Measurements from ENCODE around the gene CABLES1.

The CABLES1 gene

DNA sequence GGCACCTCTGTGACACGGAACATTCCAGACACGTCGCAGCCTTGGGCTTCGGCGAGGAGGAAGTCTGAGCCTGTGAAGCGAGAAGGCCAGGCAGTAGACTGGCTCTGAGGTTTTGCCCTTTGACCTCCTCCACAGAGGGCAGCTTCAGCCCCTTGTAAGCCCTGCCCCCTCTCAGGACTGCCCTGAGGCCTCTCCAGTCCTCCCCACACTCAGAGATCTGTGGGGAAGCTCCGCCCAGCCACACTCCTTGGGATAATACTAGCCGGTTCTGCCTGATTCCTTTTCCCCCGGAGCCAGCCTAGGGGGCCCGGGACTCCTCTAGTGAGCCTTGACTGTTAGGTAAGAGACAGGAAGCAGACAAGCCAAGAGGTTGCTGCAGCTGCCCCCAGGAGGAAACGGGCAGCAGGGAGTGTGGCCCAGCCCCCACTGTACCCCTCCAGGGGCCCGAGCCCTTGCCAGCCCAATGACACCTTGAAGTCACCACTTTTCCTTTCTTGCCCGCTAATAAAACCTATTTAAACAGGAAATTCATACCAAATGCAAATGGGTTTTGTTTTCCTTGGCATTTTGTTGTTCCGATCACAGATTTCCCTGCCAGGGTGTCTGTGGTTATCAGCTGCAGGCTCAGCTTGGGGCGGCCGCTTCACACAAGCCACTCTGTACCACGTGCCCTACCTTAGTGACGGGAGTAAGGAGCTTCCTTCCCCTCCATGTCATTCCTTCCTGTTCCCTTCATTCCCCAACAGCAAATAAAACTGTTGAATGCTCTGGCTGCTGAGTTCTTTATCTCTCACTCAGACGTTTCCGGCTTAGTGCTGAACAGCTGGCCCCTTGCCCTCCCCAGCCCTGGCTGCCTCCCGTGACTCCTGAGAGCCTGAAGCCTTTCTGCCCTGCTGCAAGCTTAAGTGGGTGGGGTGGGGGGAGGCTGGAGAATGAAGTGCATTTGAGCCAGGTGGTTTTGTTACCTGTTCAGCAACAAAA is 124.7 kb downstream of the CABLES1 start:
- Histone ChIP-seq H3K27me3 (ENCODE audit: insufficient read depth, low read length) (no peaks in the 10 kb centered on the region), H3K4me3 (ENCODE audit: low read depth, low read length) (no peak overlapping the region), H2BK120ac (ENCODE audit: insufficient read depth, low read length, poor library complexity) (peak overlapping the region; percentile 81), H4K12ac (ENCODE audit: low read depth, low read length) (peak overlapping the region; percentile 13), H2BK12ac (ENCODE audit: low read length) (peak overlapping the region; percentile 21), H4K91ac (ENCODE audit: low read depth, low read length) (peak overlapping the region; percentile 49), H3K18ac (ENCODE audit: low read length) (peak overlapping the region; percentile 13), H3K23ac (ENCODE audit: low read length) (no peak overlapping the region), H3K9me3 (ENCODE audit: insufficient read depth, low read depth, low read length) (peaks cover 3% of the 10 kb centered on the region), H2AFZ (ENCODE audit: insufficient read depth, low read length, poor library complexity) (no peak overlapping the region), H4K8ac (ENCODE audit: low read depth, low read length) (peak overlapping the region; percentile 27), H3K4me2 (ENCODE audit: low read length) (peak overlapping the region; percentile 64), H2BK5ac (ENCODE audit: low read depth, low read length, poor library complexity) (peak overlapping the region; percentile 75), H3K4me1 (ENCODE audit: control insufficient read depth in 1 of 2, insufficient read depth in 2 of 2, low read length in 2 of 2) (peaks cover 28 to 32% of the 10 kb centered on the region in 2 experiments), H3K4ac (ENCODE audit: low read depth, low read length) (no peak overlapping the region), H3K36me3 (ENCODE audit: control insufficient read depth in 1 of 2, insufficient read depth in 2 of 2, low read length in 2 of 2) (no peaks in the 10 kb centered on the region), H3K79me1 (ENCODE audit: low read length) (peaks cover 20% of the 10 kb centered on the region), H3K79me2 (ENCODE audit: control insufficient read depth, insufficient read depth, low read length, poor library complexity) (peaks cover 1% of the 10 kb centered on the region), H3K27ac (ENCODE audit: low read depth, low read length) (peak overlapping the region; percentile 98), H3K9ac (ENCODE audit: low read length) (no peak overlapping the region), H3K14ac (ENCODE audit: low read length) (peak overlapping the region; percentile 28), H2AK5ac (ENCODE audit: low read length) (no peak overlapping the region)
- no CpG with 5 or more reads among the region's 21 CpGs for WGBS (ENCODE audit: extremely low coverage, insufficient coverage, insufficient read length)
- peak; percentile 99 to 100 for DNase-seq

DNA sequence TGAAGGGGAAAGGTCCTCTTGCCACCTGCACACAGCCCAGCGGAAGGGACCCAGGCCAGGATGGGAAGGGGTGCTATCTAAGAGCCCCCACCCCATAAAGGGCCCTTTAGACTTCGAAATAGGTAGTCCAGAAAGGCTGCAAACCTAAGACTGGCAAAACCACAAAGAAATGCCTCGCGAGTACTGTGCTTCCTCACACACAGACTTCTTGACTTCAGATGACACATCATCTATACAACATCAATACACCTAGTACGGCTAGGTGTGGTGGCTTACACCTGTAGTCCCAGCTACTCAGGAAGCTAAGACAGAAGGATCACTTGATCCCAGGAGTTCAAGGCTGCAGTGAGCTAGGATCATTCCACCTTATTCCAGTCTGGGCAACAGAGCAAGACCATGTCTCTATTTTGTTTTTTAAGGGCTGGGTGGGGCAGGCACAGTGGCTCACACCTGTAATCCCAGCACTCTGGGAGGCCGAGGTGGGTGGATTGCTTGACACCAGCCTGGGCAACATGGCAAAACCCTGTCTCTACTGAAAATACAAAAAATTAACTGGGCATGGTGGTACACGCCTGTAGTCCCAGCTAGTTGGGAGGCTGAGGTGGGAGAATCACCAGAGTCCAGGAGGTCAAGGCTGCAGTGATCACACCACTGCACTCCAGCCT is 125.8 kb downstream of the CABLES1 start:
- no peak for DNase-seq
- H3K9ac ChIP-seq (ENCODE audit: low read length) = no peak overlapping the region
- peaks cover 30 to 32% of the 10 kb centered on the region in 2 experiments for H3K4me1 ChIP-seq (ENCODE audit: control insufficient read depth in 1 of 2, insufficient read depth in 2 of 2, low read length in 2 of 2)
- peak overlapping the region; percentile 40 for H2BK120ac ChIP-seq (ENCODE audit: insufficient read depth, low read length, poor library complexity)
- peaks cover 20% of the 10 kb centered on the region for H3K79me1 ChIP-seq (ENCODE audit: low read length)
- no peak overlapping the region for H2AK5ac ChIP-seq (ENCODE audit: low read length)
- H3K23ac ChIP-seq (ENCODE audit: low read length) = no peak overlapping the region
- H2AFZ ChIP-seq (ENCODE audit: insufficient read depth, low read length, poor library complexity) = no peak overlapping the region
- peak overlapping the region; percentile 98 for H3K27ac ChIP-seq (ENCODE audit: low read depth, low read length)
- peak overlapping the region; percentile 27 for H3K18ac ChIP-seq (ENCODE audit: low read length)
- no peak overlapping the region for H4K12ac ChIP-seq (ENCODE audit: low read depth, low read length)
- no peak overlapping the region for H3K4ac ChIP-seq (ENCODE audit: low read depth, low read length)
- WGBS (ENCODE audit: extremely low coverage, insufficient coverage, insufficient read length) = no CpG with 5 or more reads among the region's 7 CpGs
- no peak overlapping the region for H3K4me3 ChIP-seq (ENCODE audit: low read depth, low read length)
- peak overlapping the region; percentile 51 for H2BK12ac ChIP-seq (ENCODE audit: low read length)
- H3K9me3 ChIP-seq (ENCODE audit: insufficient read depth, low read depth, low read length) = peaks cover 3% of the 10 kb centered on the region
- no peaks in the 10 kb centered on the region for H3K36me3 ChIP-seq (ENCODE audit: control insufficient read depth in 1 of 2, insufficient read depth in 2 of 2, low read length in 2 of 2)
- H3K4me2 ChIP-seq (ENCODE audit: low read length) = peak overlapping the region; percentile 64
- H2BK5ac ChIP-seq (ENCODE audit: low read depth, low read length, poor library complexity) = peak overlapping the region; percentile 43
- no peaks in the 10 kb centered on the region for H3K27me3 ChIP-seq (ENCODE audit: insufficient read depth, low read length)
- H3K79me2 ChIP-seq (ENCODE audit: control insufficient read depth, insufficient read depth, low read length, poor library complexity) = peaks cover 1% of the 10 kb centered on the region
- no peak overlapping the region for H4K8ac ChIP-seq (ENCODE audit: low read depth, low read length)
- H4K91ac ChIP-seq (ENCODE audit: low read depth, low read length) = peak overlapping the region; percentile 8
- H3K14ac ChIP-seq (ENCODE audit: low read length) = no peak overlapping the region

DNA sequence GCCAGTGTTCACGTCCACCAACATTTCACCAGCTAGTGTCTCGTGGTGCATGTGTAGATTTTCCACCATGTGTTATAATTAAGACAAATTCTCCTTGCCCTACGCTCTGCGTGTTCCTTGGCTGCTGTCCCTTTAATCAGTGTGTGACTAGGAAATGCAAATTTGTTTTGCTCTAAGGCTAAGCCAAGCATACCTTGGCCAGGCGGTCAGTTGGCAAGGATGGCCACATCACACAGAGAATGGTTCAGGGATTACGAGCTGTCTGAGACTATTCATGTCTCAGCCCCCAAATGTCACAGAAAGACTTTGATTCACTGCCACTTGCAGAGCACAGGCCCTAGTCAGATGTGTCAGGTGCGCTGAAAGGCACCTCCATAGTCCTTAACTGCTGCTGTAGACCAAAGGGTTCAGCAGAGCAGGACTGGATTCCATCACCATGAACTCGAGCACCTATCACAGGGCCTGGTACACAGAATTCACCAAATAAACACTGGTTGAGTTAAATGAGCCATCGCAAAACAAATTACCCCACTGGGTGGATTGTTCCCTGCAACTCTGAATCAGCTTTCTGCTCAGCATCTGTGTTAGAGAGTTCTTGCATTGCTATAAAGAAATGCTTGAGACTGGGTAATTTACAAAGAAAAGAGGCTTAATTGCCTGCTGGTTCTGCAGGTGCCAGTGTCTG is 128.4 kb downstream of the CABLES1 start:
- no CpG with 5 or more reads among the region's 9 CpGs for WGBS (ENCODE audit: extremely low coverage, insufficient coverage, insufficient read length)
- no peak overlapping the region for H3K27ac ChIP-seq (ENCODE audit: low read depth, low read length)
- no peak overlapping the region for H2BK120ac ChIP-seq (ENCODE audit: insufficient read depth, low read length, poor library complexity)
- H2BK5ac ChIP-seq (ENCODE audit: low read depth, low read length, poor library complexity) = no peak overlapping the region
- H3K9me3 ChIP-seq (ENCODE audit: insufficient read depth, low read depth, low read length) = peaks cover 5% of the 10 kb centered on the region
- H3K79me1 ChIP-seq (ENCODE audit: low read length) = peaks cover 12% of the 10 kb centered on the region
- H3K4ac ChIP-seq (ENCODE audit: low read depth, low read length) = no peak overlapping the region
- H2AFZ ChIP-seq (ENCODE audit: insufficient read depth, low read length, poor library complexity) = no peak overlapping the region
- H3K23ac ChIP-seq (ENCODE audit: low read length) = no peak overlapping the region
- H3K79me2 ChIP-seq (ENCODE audit: control insufficient read depth, insufficient read depth, low read length, poor library complexity) = no peaks in the 10 kb centered on the region
- H3K9ac ChIP-seq (ENCODE audit: low read length) = no peak overlapping the region
- DNase-seq = no peak
- no peak overlapping the region for H3K18ac ChIP-seq (ENCODE audit: low read length)
- no peak overlapping the region for H2AK5ac ChIP-seq (ENCODE audit: low read length)
- H3K4me2 ChIP-seq (ENCODE audit: low read length) = no peak overlapping the region
- no peaks in the 10 kb centered on the region for H3K27me3 ChIP-seq (ENCODE audit: insufficient read depth, low read length)
- H2BK12ac ChIP-seq (ENCODE audit: low read length) = no peak overlapping the region
- no peaks in the 10 kb centered on the region for H3K36me3 ChIP-seq (ENCODE audit: control insufficient read depth in 1 of 2, insufficient read depth in 2 of 2, low read length in 2 of 2)
- no peak overlapping the region for H4K12ac ChIP-seq (ENCODE audit: low read depth, low read length)
- H4K8ac ChIP-seq (ENCODE audit: low read depth, low read length) = no peak overlapping the region
- H3K14ac ChIP-seq (ENCODE audit: low read length) = no peak overlapping the region
- no peak overlapping the region for H3K4me3 ChIP-seq (ENCODE audit: low read depth, low read length)
- H3K4me1 ChIP-seq (ENCODE audit: control insufficient read depth in 1 of 2, insufficient read depth in 2 of 2, low read length in 2 of 2) = peaks cover 15 to 18% of the 10 kb centered on the region in 2 experiments
- no peak overlapping the region for H4K91ac ChIP-seq (ENCODE audit: low read depth, low read length)

DNA sequence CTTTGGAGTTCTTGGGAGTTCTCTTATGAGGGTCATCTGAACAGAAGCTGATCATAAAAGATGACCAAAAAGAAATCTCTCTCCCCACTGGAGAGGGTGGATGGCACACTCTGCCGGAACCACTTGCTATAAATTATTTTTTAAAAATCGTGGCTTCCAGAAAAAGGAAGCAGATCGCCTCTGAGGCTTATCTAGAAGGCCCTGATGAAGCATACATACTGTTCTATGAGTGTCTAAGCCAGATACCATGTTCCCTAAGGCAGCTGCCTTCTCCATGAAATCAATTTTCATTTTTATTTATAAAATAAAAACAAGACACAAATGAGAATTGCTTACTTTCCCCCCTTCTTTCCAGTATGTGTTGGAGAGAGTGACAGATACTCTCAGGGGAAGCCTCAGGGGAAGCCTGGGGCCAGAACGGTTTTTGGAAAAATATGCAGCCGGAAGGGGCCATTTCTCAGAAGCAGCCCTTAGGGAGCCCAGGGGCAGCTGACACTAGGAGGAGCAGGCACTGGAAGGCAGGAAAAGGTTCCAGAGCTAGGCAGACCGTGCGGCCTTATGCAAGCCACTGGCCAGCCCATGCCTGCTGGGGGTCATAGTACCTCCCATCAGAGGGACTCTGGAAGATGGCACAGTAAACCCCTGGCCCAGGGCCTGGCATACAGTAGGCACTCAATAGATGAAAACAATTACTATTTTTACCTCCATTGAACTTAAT is 130.6 kb downstream of the CABLES1 start:
- H3K27me3 ChIP-seq (ENCODE audit: insufficient read depth, low read length) = no peaks in the 10 kb centered on the region
- no peak overlapping the region for H3K23ac ChIP-seq (ENCODE audit: low read length)
- no peak overlapping the region for H3K4me3 ChIP-seq (ENCODE audit: low read depth, low read length)
- H2BK12ac ChIP-seq (ENCODE audit: low read length) = no peak overlapping the region
- H3K4ac ChIP-seq (ENCODE audit: low read depth, low read length) = no peak overlapping the region
- no peak overlapping the region for H2AK5ac ChIP-seq (ENCODE audit: low read length)
- no peak overlapping the region for H2AFZ ChIP-seq (ENCODE audit: insufficient read depth, low read length, poor library complexity)
- peaks cover 12% of the 10 kb centered on the region for H3K9me3 ChIP-seq (ENCODE audit: insufficient read depth, low read depth, low read length)
- peaks cover under 1% of the 10 kb centered on the region for H3K79me1 ChIP-seq (ENCODE audit: low read length)
- peaks cover 3% of the 10 kb centered on the region in 2 experiments for H3K36me3 ChIP-seq (ENCODE audit: control insufficient read depth in 1 of 2, insufficient read depth in 2 of 2, low read length in 2 of 2)
- H3K79me2 ChIP-seq (ENCODE audit: control insufficient read depth, insufficient read depth, low read length, poor library complexity) = no peaks in the 10 kb centered on the region
- H3K27ac ChIP-seq (ENCODE audit: low read depth, low read length) = no peak overlapping the region
- H3K4me1 ChIP-seq (ENCODE audit: control insufficient read depth in 1 of 2, insufficient read depth in 2 of 2, low read length in 2 of 2) = peaks cover 3 to 7% of the 10 kb centered on the region in 2 experiments
- DNase-seq = peak; percentile 75 to 88
- H3K4me2 ChIP-seq (ENCODE audit: low read length) = no peak overlapping the region
- H3K14ac ChIP-seq (ENCODE audit: low read length) = no peak overlapping the region
- WGBS (ENCODE audit: extremely low coverage, insufficient coverage, insufficient read length) = no CpG with 5 or more reads among the region's 7 CpGs
- no peak overlapping the region for H2BK120ac ChIP-seq (ENCODE audit: insufficient read depth, low read length, poor library complexity)
- H2BK5ac ChIP-seq (ENCODE audit: low read depth, low read length, poor library complexity) = no peak overlapping the region
- no peak overlapping the region for H4K12ac ChIP-seq (ENCODE audit: low read depth, low read length)
- no peak overlapping the region for H3K18ac ChIP-seq (ENCODE audit: low read length)
- H3K9ac ChIP-seq (ENCODE audit: low read length) = no peak overlapping the region
- no peak overlapping the region for H4K91ac ChIP-seq (ENCODE audit: low read depth, low read length)
- no peak overlapping the region for H4K8ac ChIP-seq (ENCODE audit: low read depth, low read length)
